NCI-H1417 treated with DMSO at 0.1 percent for 48 hours (cell line): Measurements from ENCODE around the gene TNNC1.

Source experiments
- DNase-seq: peaks from one replicate; lab custom pipeline; 2025; lab: John Stamatoyannopoulos, UW

Gene TNNC1

DNA sequence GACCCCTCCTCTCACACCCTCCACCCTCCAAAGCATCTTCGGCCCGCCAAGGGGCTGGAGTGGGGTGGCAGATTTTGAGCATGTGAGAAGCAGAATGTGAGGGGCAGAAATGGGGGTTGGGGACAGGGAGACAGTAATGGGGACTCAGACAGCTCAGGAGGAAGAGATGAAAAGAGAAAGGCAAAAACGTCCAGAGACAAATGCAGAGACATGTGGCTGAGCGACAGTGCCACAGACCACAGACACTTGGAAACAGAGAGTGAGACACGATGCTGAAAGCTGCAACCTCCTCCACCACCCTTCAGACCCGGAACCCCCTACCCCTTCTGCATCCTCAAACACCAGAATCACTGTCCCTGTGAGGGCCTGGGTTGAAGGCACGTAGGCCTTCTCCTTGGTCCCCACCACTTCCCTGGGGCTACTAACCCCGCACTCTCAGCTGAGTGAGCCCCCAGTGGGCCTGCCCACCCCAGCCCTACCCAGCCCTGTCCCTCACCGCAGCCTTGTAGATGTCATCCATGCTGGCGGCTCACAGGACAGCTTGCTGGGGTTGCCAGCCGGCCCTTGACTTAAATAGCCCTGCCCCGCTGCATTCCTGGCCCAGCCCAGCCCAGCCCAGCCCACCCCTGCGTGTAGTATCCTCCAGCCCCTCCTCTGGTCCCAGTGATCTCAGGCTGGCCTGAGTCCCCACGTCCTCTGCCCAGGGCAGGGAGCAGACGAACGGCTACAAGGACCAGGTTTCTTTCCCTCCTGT is at the start of gene TNNC1:
TSS of gene TNNC1 (minus strand) at position 546 of the 754 bp plus-strand sequence. CDS start at position 520, 26 bp downstream.
- DNase-seq = no peak

DNA sequence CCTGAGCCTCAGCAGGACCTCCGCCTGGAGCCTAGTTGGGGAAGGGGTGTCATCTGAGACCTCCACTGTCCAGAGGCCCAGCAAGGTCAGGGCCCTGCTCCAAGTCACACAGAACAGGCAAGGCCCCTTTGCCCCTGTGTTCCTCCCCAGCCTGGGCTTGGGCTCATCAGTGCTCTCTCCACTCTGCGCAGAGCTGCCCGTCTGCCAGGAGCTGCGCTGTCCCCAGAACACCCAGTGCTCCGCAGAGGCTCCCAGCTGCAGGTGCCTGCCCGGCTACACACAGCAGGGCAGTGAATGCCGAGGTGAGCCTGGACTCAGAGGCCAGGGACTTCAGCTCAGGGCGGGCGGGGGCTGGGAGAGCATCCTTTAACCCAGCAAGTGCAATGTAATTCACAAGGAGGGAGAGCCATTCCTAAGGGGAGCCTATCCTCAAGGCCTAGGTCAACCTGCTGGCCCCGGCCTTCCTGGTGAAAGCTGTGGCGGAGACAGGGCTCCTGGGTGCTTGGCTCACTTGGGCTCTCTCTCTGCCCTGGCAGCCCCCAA is 49.0 kb upstream of the TNNC1 start:
- no peak for DNase-seq

DNA sequence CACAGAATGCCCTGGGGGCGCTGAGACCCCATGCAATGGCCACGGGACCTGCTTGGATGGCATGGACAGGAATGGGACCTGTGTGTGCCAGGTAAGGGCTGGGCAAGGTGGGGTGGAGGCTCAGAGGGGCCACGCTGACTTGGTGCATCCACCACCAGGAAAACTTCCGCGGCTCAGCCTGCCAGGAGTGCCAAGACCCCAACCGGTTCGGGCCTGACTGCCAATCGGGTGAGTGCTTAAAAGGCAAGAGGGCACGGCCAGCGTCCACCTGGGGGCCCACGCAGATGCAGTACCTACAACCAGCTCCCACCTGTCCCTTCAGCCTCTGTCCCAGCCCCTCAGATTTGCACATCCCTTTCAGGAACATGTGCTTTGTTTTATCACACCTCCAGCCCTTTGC is 48.2 kb upstream of the TNNC1 start:
- DNase-seq = no peak

DNA sequence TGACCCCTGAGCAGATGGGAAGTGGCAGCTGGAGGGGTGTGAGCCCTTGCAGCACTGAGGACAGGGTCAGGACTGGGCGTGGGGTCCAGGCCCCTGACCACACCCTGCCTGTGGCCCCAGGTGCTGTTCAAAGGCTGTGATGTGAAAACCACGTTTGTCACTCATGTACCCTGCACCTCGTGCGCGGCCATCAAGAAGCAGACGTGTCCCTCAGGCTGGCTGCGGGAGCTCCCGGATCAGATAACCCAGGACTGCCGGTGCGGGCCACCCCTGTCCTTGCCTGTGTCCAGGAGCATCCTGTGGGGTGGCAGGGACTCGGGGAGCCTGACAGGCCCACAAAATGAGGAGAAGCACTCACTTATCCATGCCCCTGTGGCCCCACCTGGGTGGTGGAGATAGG is 47.2 kb upstream of the TNNC1 start:
- no peak for DNase-seq

DNA sequence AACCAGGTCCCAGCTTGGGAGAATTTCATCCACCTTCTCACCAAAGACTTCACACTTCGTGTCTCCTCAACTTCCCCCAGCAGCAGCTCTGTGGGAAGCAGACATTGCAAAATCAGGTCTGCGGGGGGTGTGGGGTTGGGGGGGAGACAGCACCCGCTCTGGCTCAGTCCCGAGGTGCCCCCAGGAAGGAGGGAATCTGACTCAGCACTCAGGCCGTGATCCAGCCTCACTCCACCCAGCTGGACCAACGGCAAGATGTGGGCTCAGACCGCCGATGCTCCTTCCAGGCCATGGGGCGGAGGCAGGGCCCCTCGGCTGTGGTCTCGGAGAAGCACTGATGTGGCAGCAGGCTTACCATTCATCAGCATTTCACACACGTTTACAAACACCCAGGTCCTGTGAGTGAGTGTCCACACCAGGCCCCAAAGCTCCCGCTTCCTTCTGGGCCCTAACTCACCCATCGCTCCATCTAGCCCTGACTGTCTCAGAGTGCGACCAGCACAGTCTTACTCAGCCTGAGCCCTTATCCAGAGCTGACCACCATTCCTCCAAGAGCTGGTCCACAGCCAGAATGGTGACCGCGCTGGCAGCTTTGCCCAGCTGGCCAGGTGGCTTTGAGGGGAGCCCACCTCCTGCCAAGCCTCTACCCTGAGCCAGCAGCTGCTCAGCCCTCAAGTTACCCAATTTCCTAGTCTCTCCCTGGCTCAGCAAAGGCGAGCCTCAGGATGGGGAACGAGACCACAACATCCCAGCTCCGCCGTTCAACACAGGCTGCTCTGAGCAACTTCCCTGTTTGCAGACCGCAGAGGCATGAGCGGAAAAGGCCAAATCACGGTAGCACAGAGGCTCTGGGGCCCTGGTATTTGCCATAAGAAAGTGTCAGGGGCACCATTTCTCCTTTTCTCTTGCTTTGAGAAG is 44.6 kb upstream of the TNNC1 start:
- DNase-seq = no peak

DNA sequence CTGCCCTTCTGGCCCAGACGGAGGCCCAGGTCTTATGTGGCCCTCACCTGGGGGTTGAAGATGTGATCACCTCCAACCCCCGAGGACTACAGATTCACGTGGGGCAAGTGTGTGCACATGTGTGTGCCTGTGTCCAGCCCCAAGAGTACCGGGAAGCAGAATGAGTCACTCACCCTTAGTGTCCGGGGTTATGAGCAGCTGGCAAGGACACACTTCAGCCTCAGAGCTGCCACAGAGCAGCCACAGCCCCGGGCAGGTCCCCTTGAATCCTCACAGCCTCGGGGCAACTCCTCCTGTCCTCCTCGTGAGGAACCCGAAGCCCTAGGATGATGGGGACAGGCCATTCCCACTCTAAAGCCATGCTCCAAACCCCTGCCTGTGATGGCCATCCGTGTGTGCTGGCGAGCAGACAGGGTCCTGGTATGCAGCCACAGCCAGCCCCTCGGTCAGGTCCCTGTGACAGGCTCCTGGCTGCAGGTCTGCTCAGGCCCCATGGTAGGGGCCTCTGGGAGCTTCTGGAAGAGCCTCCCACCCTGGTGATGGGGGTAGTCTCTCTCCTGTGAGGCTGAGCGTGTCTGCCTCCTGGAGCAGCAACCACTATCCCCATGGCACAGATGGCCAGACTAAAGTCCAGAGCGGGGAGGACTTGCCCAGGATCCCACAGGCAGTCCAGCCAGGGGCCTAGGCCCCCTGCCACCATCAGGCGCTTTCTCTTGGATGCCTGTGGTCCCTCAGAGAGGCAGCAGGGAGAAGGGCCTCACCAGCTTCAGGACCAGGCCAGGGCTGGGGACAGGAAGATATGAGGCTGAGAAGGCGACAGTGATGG is 42.1 kb upstream of the TNNC1 start:
- DNase-seq = no peak

DNA sequence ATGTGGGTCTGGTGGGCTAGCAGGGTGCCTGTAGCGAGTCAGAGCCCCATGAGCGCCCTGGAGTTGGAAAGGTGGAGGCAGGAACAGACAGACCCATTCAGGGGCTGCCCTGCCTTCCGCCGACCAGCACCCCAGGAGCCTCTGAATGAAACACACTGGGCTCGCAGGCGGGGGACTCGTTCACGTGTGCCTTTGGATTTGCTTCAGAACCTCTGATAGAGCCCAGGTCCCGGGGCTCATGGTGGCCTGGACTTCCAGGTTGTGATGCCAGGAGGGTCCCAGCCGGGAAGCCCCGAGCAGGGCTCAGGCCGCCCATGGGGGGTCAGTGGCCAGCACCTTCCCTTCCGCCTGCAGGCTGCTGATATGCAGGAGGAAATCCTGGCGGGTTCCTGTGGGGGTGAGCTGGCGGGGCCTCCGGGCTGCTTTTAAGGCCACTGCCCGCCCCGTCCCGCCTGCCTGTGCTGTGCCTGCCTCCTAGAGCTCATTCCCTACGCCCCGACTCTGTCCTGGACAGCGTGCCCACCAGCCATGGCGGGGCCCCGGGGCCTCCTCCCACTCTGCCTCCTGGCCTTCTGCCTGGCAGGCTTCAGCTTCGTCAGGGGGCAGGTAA is 41.1 kb upstream of the TNNC1 start, which contains the start of gene STAB1:
TSS of gene STAB1 (plus strand) at position 453 of the 610 bp plus-strand sequence. CDS start at position 529, 76 bp downstream.
- no peak for DNase-seq

DNA sequence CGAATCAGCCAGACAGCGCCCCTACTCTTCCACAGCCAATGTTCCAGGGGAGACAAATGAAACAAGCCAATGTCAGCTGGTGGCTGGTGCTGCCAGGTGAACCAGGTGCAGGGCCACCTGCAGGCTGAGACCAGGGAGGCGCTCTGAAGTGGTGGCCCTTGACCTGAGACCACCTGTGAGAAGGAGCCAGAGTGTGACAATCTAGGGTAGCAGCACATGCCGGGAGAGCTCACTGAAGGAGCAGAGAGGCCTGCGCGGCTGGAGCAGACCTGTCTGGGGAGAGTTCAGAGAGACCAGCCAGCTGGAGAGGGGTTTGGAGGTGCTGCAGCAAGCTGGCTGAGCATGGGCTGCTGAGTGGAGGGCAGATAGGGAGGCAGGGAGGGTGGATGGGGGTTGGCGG is 40.6 kb upstream of the TNNC1 start:
- DNase-seq = no peak

DNA sequence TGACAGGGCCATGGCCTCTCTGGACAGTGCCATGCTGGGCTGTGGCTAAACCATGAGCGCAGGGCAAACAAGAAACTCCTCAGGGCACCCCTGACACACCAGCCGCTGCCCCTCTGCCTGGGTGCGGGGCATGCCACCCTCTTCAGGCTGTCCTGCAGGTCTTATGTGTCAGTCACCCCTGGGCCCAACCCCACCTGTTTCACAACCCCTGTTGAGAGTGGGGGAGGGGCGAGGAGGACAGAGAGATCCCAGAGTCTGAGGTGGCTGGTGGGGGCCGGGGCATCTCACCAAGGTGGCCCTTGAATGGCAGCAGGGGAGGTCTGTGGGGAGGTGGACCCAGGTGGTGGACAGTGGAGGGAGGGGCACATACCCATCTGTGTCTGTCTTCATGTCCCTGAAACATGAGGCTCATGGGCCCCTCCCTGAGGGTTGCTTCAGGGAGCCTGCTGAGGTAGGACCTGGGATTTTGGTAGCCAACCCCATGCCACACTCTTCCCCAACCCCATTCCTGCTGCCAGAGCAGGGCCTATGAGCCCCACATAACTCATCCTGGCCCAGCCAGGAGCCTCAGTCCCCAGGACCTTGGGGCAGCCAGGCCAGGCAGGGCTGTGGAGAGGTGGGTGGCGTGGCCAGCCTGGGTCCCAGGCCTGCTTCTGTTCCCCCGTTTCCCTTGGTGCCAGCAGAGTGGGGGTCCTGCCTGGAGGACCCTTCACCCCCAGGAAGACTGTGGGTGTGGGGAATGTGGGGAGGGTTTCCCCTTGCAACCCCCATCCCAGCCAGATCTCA is 39.6 kb upstream of the TNNC1 start:
- DNase-seq = no peak

DNA sequence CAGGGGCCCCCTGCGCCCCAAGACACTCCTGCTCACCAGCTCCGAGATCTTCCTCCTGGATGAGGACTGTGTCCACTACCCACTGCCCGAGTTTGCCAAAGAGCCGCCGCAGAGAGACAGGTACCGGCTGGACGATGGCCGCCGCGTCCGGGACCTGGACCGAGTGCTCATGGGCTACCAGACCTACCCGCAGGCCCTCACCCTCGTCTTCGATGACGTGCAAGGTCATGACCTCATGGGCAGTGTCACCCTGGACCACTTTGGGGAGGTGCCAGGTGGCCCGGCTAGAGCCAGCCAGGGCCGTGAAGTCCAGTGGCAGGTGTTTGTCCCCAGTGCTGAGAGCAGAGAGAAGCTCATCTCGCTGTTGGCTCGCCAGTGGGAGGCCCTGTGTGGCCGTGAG is 38.2 kb upstream of the TNNC1 start:
- no peak for DNase-seq

DNA sequence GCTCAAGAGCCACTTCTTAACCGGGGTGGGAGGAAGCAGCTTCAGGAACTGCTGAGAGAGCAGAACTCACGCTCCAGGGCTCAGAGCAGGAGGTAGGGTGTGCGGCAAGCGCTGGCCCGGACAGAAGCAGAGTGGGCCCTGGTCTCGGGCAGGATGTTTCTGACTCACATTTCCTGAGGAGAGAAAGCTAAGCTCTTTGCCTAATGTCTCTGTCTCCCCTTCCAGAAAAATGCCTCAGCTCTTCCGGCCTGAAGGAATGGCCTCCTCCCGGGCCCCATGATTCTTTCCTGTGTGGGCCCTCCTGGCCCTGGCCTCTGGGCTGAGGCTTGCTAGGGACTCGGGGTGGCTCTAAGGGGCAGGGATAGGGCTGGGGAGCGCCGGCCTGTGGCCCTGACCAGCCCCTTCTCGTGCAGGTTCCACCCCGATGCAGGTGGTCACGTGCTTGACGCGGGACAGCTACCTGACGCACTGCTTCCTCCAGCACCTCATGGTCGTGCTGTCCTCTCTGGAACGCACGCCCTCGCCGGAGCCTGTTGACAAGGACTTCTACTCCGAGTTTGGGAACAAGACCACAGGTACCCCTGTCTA is 37.2 kb upstream of the TNNC1 start:
- DNase-seq = no peak

DNA sequence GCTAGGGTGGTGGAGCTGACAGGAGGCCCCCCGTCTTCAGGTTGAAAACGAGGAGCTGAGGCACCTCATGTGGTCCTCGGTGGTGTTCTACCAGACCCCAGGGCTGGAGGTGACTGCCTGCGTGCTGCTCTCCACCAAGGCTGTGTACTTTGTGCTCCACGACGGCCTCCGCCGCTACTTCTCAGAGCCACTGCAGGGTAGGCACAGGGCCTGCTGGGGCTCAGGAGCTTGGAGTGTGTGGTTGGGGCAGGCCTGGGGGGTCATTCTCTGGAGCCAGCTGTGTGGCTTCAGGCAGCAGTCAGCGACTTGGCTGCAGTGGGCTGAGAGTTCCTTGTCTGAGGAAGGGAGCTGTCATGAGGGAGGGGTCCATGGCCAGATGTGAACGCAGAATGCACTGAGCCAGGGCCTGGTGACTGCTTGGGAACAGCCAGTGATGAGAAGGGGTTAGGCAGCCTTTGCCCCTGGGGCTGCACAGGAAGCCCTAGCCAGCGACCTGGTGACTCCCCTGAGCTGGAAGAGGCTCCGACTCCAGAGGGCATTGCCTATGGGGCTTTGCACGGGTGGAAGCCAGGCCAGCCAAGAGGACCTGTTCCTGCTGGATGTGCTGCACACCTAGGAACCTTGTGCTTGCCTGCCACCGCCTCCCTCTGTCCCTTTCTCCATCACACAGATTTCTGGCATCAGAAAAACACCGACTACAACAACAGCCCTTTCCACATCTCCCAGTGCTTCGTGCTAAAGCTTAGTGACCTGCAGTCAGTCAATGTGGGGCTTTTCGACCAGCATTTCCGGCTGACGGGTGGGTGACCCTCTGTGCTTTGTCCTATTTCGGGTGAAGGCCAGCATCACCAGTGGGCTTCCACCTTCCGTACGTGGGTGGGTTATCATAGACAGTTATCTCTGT is 36.4 kb upstream of the TNNC1 start:
- DNase-seq = no peak

DNA sequence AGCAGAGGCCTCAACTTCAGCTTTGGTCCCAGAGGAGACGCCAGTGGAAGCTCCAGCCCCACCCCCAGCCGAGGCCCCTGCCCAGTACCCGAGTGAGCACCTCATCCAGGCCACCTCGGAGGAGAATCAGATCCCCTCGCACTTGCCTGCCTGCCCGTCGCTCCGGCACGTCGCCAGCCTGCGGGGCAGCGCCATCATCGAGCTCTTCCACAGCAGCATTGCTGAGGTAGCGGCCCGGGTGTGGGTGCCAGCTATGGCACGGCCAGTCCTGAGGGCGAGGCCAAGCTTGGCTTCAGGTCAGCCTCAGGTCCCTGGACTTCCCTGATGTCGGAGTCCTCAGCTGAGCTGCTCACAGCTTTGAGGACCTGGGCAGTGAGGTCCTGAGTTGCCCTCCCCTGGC is 35.6 kb upstream of the TNNC1 start:
- no peak for DNase-seq

DNA sequence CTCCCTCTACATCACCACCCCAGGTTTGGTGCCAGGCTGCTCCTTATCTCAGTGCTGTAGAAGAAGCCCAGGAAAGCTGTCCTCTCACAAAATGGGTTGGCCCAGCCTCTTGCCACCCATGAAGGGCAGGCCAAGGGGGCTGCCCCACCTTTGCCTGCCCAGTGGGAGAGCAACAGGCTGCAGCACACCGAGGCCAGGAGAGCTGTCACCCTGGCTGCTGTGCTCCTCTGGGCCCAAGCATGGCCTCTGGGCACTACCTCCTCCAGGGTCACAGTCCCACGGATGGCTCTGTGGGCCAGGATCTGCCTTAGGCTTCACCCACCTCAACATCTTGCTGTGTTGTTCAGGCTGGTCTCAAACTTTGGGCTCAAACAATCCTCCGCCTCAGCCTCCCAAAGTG is 34.9 kb upstream of the TNNC1 start:
- DNase-seq = no peak

DNA sequence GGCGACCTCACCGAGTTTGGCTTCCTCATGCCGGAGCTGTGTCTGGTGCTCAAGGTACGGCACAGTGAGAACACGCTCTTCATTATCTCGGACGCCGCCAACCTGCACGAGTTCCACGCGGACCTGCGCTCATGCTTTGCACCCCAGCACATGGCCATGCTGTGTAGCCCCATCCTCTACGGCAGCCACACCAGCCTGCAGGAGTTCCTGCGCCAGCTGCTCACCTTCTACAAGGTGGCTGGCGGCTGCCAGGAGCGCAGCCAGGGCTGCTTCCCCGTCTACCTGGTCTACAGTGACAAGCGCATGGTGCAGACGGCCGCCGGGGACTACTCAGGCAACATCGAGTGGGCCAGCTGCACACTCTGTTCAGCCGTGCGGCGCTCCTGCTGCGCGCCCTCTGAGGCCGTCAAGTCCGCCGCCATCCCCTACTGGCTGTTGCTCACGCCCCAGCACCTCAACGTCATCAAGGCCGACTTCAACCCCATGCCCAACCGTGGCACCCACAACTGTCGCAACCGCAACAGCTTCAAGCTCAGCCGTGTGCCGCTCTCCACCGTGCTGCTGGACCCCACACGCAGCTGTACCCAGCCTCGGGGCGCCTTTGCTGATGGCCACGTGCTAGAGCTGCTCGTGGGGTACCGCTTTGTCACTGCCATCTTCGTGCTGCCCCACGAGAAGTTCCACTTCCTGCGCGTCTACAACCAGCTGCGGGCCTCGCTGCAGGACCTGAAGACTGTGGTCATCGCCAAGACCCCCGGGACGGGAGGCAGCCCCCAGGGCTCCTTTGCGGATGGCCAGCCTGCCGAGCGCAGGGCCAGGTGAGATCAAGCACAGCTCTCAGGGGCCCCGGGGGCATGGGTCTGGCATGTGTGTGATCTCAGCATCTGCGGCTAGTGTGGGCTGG is 34.2 kb upstream of the TNNC1 start:
- DNase-seq = no peak

DNA sequence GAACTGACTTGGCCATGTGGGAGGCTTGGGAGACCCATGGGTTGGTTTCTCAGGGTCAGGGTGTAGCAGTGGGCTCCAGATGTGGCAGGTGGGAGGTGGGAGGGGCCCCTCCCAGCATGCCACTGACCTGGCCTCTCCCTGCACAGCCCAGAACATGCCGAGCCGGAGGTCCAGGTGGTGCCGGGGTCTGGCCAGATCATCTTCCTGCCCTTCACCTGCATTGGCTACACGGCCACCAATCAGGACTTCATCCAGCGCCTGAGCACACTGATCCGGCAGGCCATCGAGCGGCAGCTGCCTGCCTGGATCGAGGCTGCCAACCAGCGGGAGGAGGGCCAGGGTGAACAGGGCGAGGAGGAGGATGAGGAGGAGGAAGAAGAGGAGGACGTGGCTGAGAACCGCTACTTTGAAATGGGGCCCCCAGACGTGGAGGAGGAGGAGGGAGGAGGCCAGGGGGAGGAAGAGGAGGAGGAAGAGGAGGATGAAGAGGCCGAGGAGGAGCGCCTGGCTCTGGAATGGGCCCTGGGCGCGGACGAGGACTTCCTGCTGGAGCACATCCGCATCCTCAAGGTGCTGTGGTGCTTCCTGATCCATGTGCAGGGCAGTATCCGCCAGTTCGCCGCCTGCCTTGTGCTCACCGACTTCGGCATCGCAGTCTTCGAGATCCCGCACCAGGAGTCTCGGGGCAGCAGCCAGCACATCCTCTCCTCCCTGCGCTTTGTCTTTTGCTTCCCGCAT is 33.4 kb upstream of the TNNC1 start:
- no peak for DNase-seq

DNA sequence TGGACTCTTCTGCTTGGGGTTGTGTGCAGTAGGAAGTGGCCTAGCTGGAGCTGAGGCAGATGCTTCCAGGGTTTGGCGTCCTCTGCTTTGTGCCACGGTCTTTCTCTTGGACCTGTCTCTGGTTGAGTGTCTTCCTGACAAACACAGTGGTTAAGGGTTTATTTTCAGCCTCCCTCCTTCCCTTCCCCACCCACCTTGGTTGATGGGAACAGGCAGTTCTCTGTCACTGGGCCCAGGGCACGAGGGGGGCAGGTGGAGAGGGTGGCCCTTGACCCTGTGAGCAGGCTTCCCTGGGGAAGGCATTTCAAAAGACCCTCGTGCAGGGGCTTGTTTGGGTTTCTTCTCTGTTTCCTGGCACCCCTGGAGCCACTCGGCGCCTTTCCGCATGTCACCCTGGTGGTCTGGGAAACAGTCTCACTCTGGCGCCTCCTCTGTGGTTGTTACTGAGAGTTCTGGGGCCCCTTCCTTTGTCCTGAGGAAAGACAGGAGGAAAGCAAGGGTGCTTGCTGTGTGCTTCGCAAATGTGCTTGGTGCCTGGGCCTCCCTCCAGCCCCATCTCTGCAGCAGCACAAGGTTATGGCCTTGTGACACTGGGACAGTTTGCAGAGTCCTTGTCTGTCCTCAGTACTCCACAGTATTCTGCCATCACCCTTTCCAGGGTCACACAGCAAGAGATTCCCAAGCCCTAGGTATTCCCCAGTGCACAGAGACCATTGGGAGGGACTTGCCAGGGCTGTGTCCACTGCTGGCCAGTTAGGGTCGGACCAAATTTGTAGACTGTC is 31.0 kb upstream of the TNNC1 start:
- no peak for DNase-seq
